Measurements from ENCODE around the gene LTF.

DNA sequence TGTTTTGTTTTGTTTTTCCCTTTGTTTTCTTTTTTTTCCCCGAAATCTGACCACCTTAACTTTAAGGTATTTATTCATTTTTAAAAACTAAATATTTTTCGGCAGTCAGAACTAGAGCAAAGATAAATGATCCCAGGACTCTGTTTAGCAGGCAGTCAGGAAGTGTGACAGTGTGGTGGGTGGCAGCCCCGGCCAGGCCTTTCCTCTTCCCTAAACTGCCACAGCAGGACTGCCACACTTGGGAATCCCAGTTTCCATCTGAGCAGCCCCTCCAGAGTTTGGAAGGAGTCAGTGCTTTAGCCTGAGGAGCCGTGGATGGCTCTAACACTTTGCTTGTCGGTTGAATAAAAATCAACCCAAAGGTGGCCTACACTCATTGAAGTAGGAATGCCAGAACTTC lies 50.8 kb downstream of the LTF start:
- TF ChIP-seq, protein P1, sequence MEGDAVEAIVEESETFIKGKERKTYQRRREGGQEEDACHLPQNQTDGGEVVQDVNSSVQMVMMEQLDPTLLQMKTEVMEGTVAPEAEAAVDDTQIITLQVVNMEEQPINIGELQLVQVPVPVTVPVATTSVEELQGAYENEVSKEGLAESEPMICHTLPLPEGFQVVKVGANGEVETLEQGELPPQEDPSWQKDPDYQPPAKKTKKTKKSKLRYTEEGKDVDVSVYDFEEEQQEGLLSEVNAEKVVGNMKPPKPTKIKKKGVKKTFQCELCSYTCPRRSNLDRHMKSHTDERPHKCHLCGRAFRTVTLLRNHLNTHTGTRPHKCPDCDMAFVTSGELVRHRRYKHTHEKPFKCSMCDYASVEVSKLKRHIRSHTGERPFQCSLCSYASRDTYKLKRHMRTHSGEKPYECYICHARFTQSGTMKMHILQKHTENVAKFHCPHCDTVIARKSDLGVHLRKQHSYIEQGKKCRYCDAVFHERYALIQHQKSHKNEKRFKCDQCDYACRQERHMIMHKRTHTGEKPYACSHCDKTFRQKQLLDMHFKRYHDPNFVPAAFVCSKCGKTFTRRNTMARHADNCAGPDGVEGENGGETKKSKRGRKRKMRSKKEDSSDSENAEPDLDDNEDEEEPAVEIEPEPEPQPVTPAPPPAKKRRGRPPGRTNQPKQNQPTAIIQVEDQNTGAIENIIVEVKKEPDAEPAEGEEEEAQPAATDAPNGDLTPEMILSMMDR (IDR thresholded peaks at IDR 0.05; ENCODE audit: insufficient read depth, low read depth, low read length): no peak
- no peak for TF ChIP-seq EZH2 (IDR thresholded peaks at IDR 0.05; ENCODE audit: insufficient read depth, low read length)

Measured in astrocyte (in vitro differentiated cells and primary cell).